ENCODE data around the gene OXSR1. TPM values are rescaled to one million over a fixed set of nuclear protein-coding genes. Genes with fewer than 3 reads are reported as not detected.

Gene OXSR1
- total and polyA plus RNA-seq, 4 donors: 4.3 to 24.7 (median 12.2) TPM

GRCh38 chr3:38164643-38164951 lies 740 bp upstream of the OXSR1 start:
- Histone ChIP-seq H3K9me3 (ENCODE audit: control insufficient read depth in 4 of 4, low read length in 3 of 4) (no peaks in the 10 kb centered on the region), H3K36me3 (ENCODE audit: control insufficient read depth in 4 of 4, insufficient read depth in 3 of 4, low read depth in 1 of 4, low read length in 3 of 4) (no peaks in the 10 kb centered on the region), H3K4me3 (ENCODE audit: low read depth in 1 of 3, low read length in 3 of 3) (peak overlapping the region; percentile 16 to 64 (median 41)), H3K27ac (ENCODE audit: low read depth in 1 of 2, low read length in 2 of 2) (peak overlapping the region; percentile 94 to 97), H3K4me1 (ENCODE audit: control insufficient read depth in 4 of 4, insufficient read depth in 4 of 4, low read length in 3 of 4) (peaks cover 2 to 11% (median 9%) of the 10 kb centered on the region in 4 donors), H3K27me3 (ENCODE audit: control insufficient read depth in 4 of 4, insufficient read depth in 4 of 4, low read length in 3 of 4) (no peaks in the 10 kb centered on the region), H3K9ac (ENCODE audit: low read depth in 1 of 2, low read length in 2 of 2) (peak overlapping the region; percentile 45 to 82)
- TF ChIP-seq RAD21 (IDR thresholded peaks at IDR 0.05): peak in 1 of 2 donors; percentile 35
- TF ChIP-seq GABPA (IDR thresholded peaks at IDR 0.05 in 1 of 2, conservative IDR thresholded peaks at IDR 0.05 in 1 of 2): no peak
- TF ChIP-seq MAX (IDR thresholded peaks at IDR 0.05): no peak
- TF ChIP-seq ATF3 (IDR thresholded peaks at IDR 0.05): peak; percentile 64
- TF ChIP-seq REST (IDR thresholded peaks at IDR 0.05): peak; percentile 63
- TF ChIP-seq HNF4A (conservative IDR thresholded peaks at IDR 0.05): peak in 1 of 2 donors; percentile 28
- DNase-seq (ENCODE audit: low spot score): no peak
- 2% methylated on average over 17 of the region's 17 CpGs for WGBS

GRCh38 chr3:38165722-38166387 lies 518 bp downstream of the OXSR1 start:
- Histone ChIP-seq H3K4me1 (ENCODE audit: control insufficient read depth in 4 of 4, insufficient read depth in 4 of 4, low read length in 3 of 4) (peaks cover 2 to 11% (median 9%) of the 10 kb centered on the region in 4 donors), H3K9me3 (ENCODE audit: control insufficient read depth in 4 of 4, low read length in 3 of 4) (no peaks in the 10 kb centered on the region), H3K9ac (ENCODE audit: low read depth in 1 of 2, low read length in 2 of 2) (peak overlapping the region; percentile 45 to 72), H3K36me3 (ENCODE audit: control insufficient read depth in 4 of 4, insufficient read depth in 3 of 4, low read depth in 1 of 4, low read length in 3 of 4) (no peaks in the 10 kb centered on the region), H3K27ac (ENCODE audit: low read depth in 1 of 2, low read length in 2 of 2) (peak overlapping the region; percentile 94 to 97), H3K4me3 (ENCODE audit: low read depth in 1 of 3, low read length in 3 of 3) (peak overlapping the region; percentile 85), H3K27me3 (ENCODE audit: control insufficient read depth in 4 of 4, insufficient read depth in 4 of 4, low read length in 3 of 4) (no peaks in the 10 kb centered on the region)
- 1% methylated on average over 62 of the region's 62 CpGs for WGBS
- TF ChIP-seq FOXA1 (IDR thresholded peaks at IDR 0.05) (no peak), REST (IDR thresholded peaks at IDR 0.05) (no peak), CTCF (IDR thresholded peaks at IDR 0.05; ENCODE audit: low read depth, low read length, missing input control) (peak; percentile 4), YY1 (IDR thresholded peaks at IDR 0.05) (no peak)
- no peak for DNase-seq (ENCODE audit: low spot score)

All from liver (tissue), 9 donors.